ENCODE results near the gene SH3PXD2B. TPM values are rescaled to one million over a fixed set of nuclear protein-coding genes. Genes with fewer than 3 reads are reported as not detected.
A peak's percentile ranks its signal among the peaks of the same experiment; 100 is the strongest.
"Not testable (repeated sequence)": the region's sequence is repeated elsewhere in the genome, so short reads cannot be mapped to it uniquely, and the experiment has no call there.

The SH3PXD2B gene
- total RNA-seq, 1 donor = 28.1 TPM

DNA sequence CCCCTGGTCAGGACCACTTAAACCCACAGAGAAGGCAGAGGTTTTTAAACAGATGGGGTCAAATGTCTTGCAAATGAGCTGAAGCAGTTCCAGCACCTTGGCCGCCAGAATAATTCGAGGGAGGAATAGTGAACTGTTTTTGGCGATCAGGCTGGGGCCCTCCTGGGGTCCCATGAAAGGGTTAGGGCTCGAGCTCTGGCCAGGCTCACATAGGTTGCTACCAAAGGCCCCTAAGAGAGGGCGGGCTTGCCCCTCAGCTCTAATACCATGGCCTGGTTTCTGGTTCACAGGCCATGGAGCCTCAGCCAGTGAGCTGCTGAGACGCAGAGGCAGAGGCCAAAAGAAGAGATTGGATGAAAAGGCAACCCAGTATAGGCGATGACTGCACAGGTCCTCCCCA is 96.0 kb downstream of the SH3PXD2B start:
- DNase-seq (ENCODE audit: low read depth) = no peak
- TF ChIP-seq, protein P1, sequence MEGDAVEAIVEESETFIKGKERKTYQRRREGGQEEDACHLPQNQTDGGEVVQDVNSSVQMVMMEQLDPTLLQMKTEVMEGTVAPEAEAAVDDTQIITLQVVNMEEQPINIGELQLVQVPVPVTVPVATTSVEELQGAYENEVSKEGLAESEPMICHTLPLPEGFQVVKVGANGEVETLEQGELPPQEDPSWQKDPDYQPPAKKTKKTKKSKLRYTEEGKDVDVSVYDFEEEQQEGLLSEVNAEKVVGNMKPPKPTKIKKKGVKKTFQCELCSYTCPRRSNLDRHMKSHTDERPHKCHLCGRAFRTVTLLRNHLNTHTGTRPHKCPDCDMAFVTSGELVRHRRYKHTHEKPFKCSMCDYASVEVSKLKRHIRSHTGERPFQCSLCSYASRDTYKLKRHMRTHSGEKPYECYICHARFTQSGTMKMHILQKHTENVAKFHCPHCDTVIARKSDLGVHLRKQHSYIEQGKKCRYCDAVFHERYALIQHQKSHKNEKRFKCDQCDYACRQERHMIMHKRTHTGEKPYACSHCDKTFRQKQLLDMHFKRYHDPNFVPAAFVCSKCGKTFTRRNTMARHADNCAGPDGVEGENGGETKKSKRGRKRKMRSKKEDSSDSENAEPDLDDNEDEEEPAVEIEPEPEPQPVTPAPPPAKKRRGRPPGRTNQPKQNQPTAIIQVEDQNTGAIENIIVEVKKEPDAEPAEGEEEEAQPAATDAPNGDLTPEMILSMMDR (IDR thresholded peaks at IDR 0.05; ENCODE audit: insufficient read depth, low read depth, low read length) = no peak
- H3K4me3 ChIP-seq (ENCODE audit: low read depth, low read length) = no peak overlapping the region

DNA sequence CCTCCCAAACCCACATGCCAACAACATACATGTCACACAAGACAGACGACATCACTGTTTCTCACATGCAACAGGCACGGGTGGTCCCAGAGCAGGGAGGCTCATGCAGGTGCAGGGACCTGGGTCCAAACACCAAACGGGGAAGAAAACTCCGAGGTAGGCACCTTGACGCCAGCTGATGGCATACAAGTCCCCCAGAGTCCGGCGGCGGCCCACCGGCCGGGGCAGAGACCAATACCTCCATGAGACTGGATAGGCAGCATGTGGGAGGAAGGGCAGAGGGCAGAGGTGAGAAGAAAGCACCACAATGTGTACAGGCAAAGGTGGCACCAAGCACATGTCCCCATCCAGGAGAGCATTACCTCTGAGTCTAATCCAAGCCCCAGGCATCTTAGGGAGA is 97.8 kb downstream of the SH3PXD2B start:
- no peak overlapping the region for H3K4me3 ChIP-seq (ENCODE audit: low read depth, low read length)
- no peak for DNase-seq (ENCODE audit: low read depth)
- TF ChIP-seq, protein P1 (IDR thresholded peaks at IDR 0.05; ENCODE audit: insufficient read depth, low read depth, low read length) = no peak

DNA sequence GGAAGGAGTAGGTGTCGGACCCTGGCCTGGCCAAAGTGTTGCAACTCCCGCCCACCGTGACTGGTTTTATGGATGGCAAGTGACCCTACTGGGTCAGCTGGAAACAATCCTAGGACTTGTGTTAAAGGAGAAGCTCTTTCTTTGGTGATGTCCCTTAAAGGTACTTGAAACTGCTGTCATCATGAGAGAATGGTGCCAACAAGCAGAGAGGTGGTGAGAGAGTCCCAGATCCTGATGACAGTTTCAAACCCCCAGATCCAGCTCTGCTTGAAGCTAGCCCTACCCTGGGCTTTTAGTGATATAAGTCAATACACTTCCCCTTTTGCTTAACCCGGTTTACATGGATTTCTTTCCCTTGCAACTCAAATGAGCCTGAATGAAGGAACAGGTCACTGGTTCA is 98.3 kb downstream of the SH3PXD2B start:
- peak; percentile 34 for DNase-seq (ENCODE audit: low read depth)
- TF ChIP-seq, protein P1 (IDR thresholded peaks at IDR 0.05; ENCODE audit: insufficient read depth, low read depth, low read length) = no peak
- H3K4me3 ChIP-seq (ENCODE audit: low read depth, low read length) = no peak overlapping the region

DNA sequence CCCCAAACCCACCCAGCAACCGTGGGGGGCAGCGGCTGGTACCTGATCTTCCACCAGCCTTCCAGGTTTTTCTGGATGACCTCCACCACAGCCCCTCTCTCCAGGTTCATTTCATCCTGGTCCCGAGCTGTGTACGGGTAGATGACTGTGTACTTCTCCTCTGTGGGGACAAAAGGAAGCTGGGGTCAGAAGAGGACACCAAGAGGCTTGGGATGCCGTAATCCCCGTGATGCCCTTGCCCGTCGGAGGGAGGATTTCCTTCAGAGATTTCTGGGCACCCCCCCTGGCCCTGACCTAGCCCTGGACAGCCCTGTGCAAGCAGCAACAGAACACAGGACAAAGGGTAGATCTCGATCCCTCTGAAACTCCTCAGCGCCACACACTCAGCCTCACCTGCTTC is 100.5 kb downstream of the SH3PXD2B start:
- no peak overlapping the region for H3K4me3 ChIP-seq (ENCODE audit: low read depth, low read length)
- DNase-seq (ENCODE audit: low read depth) = peak; percentile 54
- TF ChIP-seq, protein P1 (IDR thresholded peaks at IDR 0.05; ENCODE audit: insufficient read depth, low read depth, low read length) = no peak

DNA sequence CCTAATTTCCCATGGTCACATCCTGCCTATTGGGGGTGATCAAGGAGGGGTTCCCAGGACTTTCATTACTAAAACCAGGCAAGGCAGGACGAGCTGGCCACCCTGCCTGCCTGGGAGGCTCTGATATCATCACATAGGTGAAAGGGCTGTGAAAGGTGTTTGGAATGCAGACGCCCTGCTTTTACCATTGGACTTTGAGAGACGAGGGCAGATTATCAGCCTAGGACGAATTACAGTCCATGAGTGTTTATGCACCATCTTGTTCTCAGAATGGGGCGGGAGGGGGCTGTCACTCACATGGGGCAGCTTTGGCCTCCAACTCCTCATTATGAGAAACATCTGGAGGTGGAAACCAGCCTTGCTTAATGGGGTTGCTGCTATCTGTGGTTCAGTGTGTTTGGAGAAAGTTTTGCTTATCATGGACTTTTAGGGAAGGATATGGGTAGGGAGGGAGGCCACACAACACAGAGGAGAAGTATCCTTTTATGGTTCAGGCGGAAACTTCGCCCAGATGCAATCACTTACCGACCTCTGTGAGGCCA is 101.0 kb downstream of the SH3PXD2B start:
- peak; percentile 90 for DNase-seq (ENCODE audit: low read depth)
- TF ChIP-seq, protein P1 (IDR thresholded peaks at IDR 0.05; ENCODE audit: insufficient read depth, low read depth, low read length) = no peak
- no peak overlapping the region for H3K4me3 ChIP-seq (ENCODE audit: low read depth, low read length)

DNA sequence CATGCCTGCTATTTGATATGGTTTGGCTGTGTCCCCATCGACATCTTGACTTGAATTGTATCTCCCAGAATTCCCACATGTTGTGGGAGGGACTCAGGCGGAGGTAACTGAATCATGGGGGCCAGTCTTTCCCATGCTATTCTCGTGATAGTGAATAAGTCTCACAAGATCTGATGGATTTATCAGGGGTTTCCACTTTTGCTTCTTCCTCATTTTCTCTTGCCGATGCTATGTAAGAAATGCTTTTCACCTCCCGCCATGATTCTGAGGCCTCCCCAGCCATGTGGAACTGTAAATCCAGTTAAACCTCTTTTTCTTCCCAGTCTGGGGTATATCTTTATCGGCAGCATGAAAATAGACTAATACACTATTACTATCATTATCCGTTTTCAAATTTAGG is 101.8 kb downstream of the SH3PXD2B start:
- not testable (repeated sequence) for H3K4me3 ChIP-seq (ENCODE audit: low read depth, low read length); DNase-seq (ENCODE audit: low read depth)

DNA sequence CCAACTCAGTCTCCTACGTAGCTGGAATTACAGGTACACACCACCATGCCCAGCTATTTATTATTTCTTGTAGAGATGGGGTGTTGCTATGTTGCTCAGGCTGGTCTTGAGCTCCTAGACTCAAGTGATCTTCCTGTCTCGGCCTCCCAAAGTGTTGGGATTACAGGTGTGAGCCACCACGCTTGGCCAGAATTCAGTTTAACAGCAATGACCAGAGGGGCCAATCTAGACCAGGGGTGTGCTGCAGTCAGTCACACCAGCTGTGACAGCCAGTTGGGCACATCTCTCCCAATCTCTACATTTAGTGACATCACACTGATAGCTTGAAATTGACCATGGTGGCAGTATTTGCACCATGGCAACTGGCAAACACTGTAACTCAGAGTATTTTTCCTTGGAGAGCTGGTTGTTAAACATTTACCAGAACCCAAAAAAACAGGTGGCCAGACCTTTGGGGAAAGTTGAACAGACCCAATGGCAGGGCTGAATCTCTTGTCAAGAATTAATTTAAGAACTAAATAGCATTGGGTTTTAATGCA is 103.0 kb downstream of the SH3PXD2B start:
- no peak for DNase-seq (ENCODE audit: low read depth)
- H3K4me3 ChIP-seq (ENCODE audit: low read depth, low read length) = no peak overlapping the region
- TF ChIP-seq, protein P1 (IDR thresholded peaks at IDR 0.05; ENCODE audit: insufficient read depth, low read depth, low read length) = no peak
